ENCODE measurements around the gene TMEFF1. TPM values are rescaled to one million over a fixed set of nuclear protein-coding genes. Genes with fewer than 3 reads are reported as not detected.

The TMEFF1 gene
- total RNA-seq, 1 donor from 2014 or later: 0.80 TPM

GRCh38 chr9:100452894-100453293 lies 20.1 kb upstream of the TMEFF1 start:
- no peaks in the 10 kb centered on the region for H3K9me3 ChIP-seq
- no peak for ATAC-seq
- no peak for DNase-seq
- no peak overlapping the region for H3K27ac ChIP-seq
- H3K36me3 ChIP-seq: peaks cover 6% of the 10 kb centered on the region
- no peak overlapping the region for H3K4me3 ChIP-seq
- TF ChIP-seq CTCF (IDR thresholded peaks at IDR 0.05): no peak
- no peaks in the 10 kb centered on the region for H3K4me1 ChIP-seq
- H3K27me3 ChIP-seq (ENCODE audit: low read depth): no peaks in the 10 kb centered on the region
- intact Hi-C loops (cut with DNase I): no loop called here

- no peak overlapping the region for H3K4me3 ChIP-seq
- no peak overlapping the region for H3K27ac ChIP-seq
- peaks cover 5% of the 10 kb centered on the region for H3K36me3 ChIP-seq
- TF ChIP-seq CTCF (IDR thresholded peaks at IDR 0.05): no peak
- DNase-seq (no peak), ATAC-seq (no peak)
- no peaks in the 10 kb centered on the region for H3K4me1 ChIP-seq
- H3K9me3 ChIP-seq: no peaks in the 10 kb centered on the region
- no peaks in the 10 kb centered on the region for H3K27me3 ChIP-seq (ENCODE audit: low read depth)
- intact Hi-C loops (cut with DNase I): no loop called here
Observed at GRCh38 chr9:100455470-100455869, 17.5 kb upstream of the TMEFF1 start.

- Histone ChIP-seq H3K4me3 (no peak overlapping the region), H3K27me3 (ENCODE audit: low read depth) (no peaks in the 10 kb centered on the region), H3K36me3 (no peaks in the 10 kb centered on the region), H3K9me3 (no peaks in the 10 kb centered on the region), H3K27ac (no peak overlapping the region), H3K4me1 (no peaks in the 10 kb centered on the region)
- no peak for TF ChIP-seq CTCF (IDR thresholded peaks at IDR 0.05)
- ATAC-seq: no peak
- intact Hi-C loops (cut with DNase I): no loop called here
- DNase-seq: no peak
Observed at GRCh38 chr9:100457517-100457916, 15.4 kb upstream of the TMEFF1 start.

GRCh38 chr9:100459963-100460362 lies 13.0 kb upstream of the TMEFF1 start:
- no peak for TF ChIP-seq CTCF (IDR thresholded peaks at IDR 0.05)

GRCh38 chr9:100465274-100465673 lies 7.7 kb upstream of the TMEFF1 start:
- Histone ChIP-seq H3K27ac (no peak overlapping the region), H3K9me3 (no peaks in the 10 kb centered on the region), H3K27me3 (ENCODE audit: low read depth) (no peaks in the 10 kb centered on the region), H3K36me3 (no peaks in the 10 kb centered on the region), H3K4me3 (no peak overlapping the region), H3K4me1 (no peaks in the 10 kb centered on the region)
- no peak for DNase-seq
- intact Hi-C loops (cut with DNase I): no loop called here
- ATAC-seq: no peak
- no peak for TF ChIP-seq CTCF (IDR thresholded peaks at IDR 0.05)

More at GRCh38 chr9:100459963-100460362, 13.0 kb upstream of the TMEFF1 start:
- Histone ChIP-seq H3K4me1 (no peaks in the 10 kb centered on the region), H3K36me3 (no peaks in the 10 kb centered on the region), H3K4me3 (no peak overlapping the region), H3K27ac (no peak overlapping the region), H3K9me3 (no peaks in the 10 kb centered on the region), H3K27me3 (ENCODE audit: low read depth) (no peaks in the 10 kb centered on the region)
- intact Hi-C loops (cut with DNase I): no loop called here
- ATAC-seq (no peak), DNase-seq (no peak)

GRCh38 chr9:100465761-100466160 lies 7.2 kb upstream of the TMEFF1 start:
- H3K4me1 ChIP-seq: no peaks in the 10 kb centered on the region
- no peak for TF ChIP-seq CTCF (IDR thresholded peaks at IDR 0.05)
- H3K27me3 ChIP-seq (ENCODE audit: low read depth): no peaks in the 10 kb centered on the region
- H3K27ac ChIP-seq: no peak overlapping the region
- no peak for DNase-seq
- H3K4me3 ChIP-seq: no peak overlapping the region
- H3K36me3 ChIP-seq: no peaks in the 10 kb centered on the region
- intact Hi-C loops (cut with DNase I): no loop called here
- no peak for ATAC-seq
- no peaks in the 10 kb centered on the region for H3K9me3 ChIP-seq
